Measurements from ENCODE around the gene TTC39B.

The TTC39B gene

DNA sequence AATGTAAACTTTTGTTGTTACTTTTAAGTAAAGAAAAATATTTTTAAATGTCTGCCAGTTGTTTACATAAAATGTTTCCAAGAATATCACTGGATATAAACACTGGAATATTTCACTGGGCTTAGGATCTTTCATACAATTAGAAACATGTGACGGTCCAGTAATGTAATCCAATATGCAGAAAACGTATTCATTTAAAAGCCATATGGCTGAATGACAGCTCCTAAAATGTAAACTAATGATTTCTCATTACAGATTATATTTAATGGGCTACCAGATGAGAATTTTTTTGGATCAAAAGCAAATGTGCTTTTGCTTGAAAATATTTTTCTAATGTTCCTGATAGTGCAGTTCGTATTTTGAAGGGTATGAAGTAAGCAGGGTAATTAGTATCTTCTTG lies 124.3 kb downstream of the TTC39B start:
- no peak for TF ChIP-seq ZNF626 (tag by site-specific recombination; IDR thresholded peaks at IDR 0.05)
- TF ChIP-seq HOXA7 (CRISPR knock-in tag; IDR thresholded peaks at IDR 0.05; ENCODE audit: borderline replicate concordance): no peak
- no peak for TF ChIP-seq SETDB1 (IDR thresholded peaks at IDR 0.05; ENCODE audit: insufficient read length, low read length)
- TF ChIP-seq ZNF843 (tag by site-specific recombination; IDR thresholded peaks at IDR 0.05): no peak
- no peak for TF ChIP-seq ZNF114 (tag by site-specific recombination; IDR thresholded peaks at IDR 0.05)
- TF ChIP-seq ZBTB21 (tag by site-specific recombination; IDR thresholded peaks at IDR 0.05): no peak
- no peak for TF ChIP-seq ZNF221 (tag by site-specific recombination; IDR thresholded peaks at IDR 0.05; ENCODE audit: borderline replicate concordance)
- TF ChIP-seq ZFHX2 (tag by site-specific recombination; conservative IDR thresholded peaks at IDR 0.05): no peak
- no peak for TF ChIP-seq ZNF155 (tag by site-specific recombination; IDR thresholded peaks at IDR 0.05)
- Histone ChIP-seq H3K4me3 (ENCODE audit: low read depth, low read length) (no peak overlapping the region), H3K27ac (ENCODE audit: extremely low read depth, low read depth, low read length) (no peak overlapping the region), H3K36me3 (ENCODE audit: control insufficient read depth in 2 of 2, insufficient read depth in 1 of 2, low read length in 2 of 2) (peaks cover 0 to 9% of the 10 kb centered on the region in 2 experiments; a peak in 1 of 3 replicates), H3K9me3 (ENCODE audit: control insufficient read depth, insufficient read depth, low read depth, low read length) (no peaks in the 10 kb centered on the region), H3K4me1 (ENCODE audit: control insufficient read depth, insufficient read depth, low read length) (no peaks in the 10 kb centered on the region)
- ChIA-PET CTCF (interaction anchor here (0.9 to 1.6 kb wide), 2 partner anchors 48 to 49 kb away, joined by 3 to 4 read pairs; no protein-coding TSS in a partner anchor), POLR2A (no interaction called here)

- Histone ChIP-seq H3K4me3 (ENCODE audit: low read depth, low read length) (no peak overlapping the region), H3K36me3 (ENCODE audit: control insufficient read depth in 2 of 2, insufficient read depth in 1 of 2, low read length in 2 of 2) (peaks cover 0 to 4% of the 10 kb centered on the region in 2 experiments; a peak in 1 of 3 replicates), H3K9me3 (ENCODE audit: control insufficient read depth, insufficient read depth, low read depth, low read length) (no peaks in the 10 kb centered on the region), H3K27ac (ENCODE audit: extremely low read depth, low read depth, low read length) (no peak overlapping the region), H3K4me1 (ENCODE audit: control insufficient read depth, insufficient read depth, low read length) (no peaks in the 10 kb centered on the region)
- POLR2A ChIA-PET: no interaction called here
- CTCF ChIA-PET: interaction anchor here (0.6 to 1.6 kb wide), 2 partner anchors 47 to 1352 kb away, joined by 3 to 4 read pairs; no protein-coding TSS in a partner anchor
- TF ChIP-seq HOXC10 (CRISPR knock-in tag; IDR thresholded peaks at IDR 0.05): no peak
- no peak for TF ChIP-seq ZNF670 (tag by site-specific recombination; IDR thresholded peaks at IDR 0.05; ENCODE audit: low read depth)
- no peak for TF ChIP-seq ZBTB48 (tag by site-specific recombination; IDR thresholded peaks at IDR 0.05)
- no peak for TF ChIP-seq KLF9 (tag by site-specific recombination; IDR thresholded peaks at IDR 0.05; ENCODE audit: low read depth)
- no peak for TF ChIP-seq ZNF544 (tag by site-specific recombination; IDR thresholded peaks at IDR 0.05)
- no peak for TF ChIP-seq ZNF785 (tag by site-specific recombination; IDR thresholded peaks at IDR 0.05)
- TF ChIP-seq, protein P1, sequence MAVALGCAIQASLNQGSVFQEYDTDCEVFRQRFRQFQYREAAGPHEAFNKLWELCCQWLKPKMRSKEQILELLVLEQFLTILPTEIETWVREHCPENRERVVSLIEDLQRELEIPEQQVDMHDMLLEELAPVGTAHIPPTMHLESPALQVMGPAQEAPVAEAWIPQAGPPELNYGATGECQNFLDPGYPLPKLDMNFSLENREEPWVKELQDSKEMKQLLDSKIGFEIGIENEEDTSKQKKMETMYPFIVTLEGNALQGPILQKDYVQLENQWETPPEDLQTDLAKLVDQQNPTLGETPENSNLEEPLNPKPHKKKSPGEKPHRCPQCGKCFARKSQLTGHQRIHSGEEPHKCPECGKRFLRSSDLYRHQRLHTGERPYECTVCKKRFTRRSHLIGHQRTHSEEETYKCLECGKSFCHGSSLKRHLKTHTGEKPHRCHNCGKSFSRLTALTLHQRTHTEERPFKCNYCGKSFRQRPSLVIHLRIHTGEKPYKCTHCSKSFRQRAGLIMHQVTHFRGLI (tag by site-specific recombination; IDR thresholded peaks at IDR 0.05): no peak
- TF ChIP-seq GLI2 (tag by site-specific recombination; IDR thresholded peaks at IDR 0.05; ENCODE audit: borderline replicate concordance, low read depth): no peak
- TF ChIP-seq PRDM10 (tag by site-specific recombination; IDR thresholded peaks at IDR 0.05): no peak
- TF ChIP-seq GLI4 (tag by site-specific recombination; IDR thresholded peaks at IDR 0.05): no peak
- TF ChIP-seq ZNF350 (tag by site-specific recombination; IDR thresholded peaks at IDR 0.05): no peak
- TF ChIP-seq, protein P2, sequence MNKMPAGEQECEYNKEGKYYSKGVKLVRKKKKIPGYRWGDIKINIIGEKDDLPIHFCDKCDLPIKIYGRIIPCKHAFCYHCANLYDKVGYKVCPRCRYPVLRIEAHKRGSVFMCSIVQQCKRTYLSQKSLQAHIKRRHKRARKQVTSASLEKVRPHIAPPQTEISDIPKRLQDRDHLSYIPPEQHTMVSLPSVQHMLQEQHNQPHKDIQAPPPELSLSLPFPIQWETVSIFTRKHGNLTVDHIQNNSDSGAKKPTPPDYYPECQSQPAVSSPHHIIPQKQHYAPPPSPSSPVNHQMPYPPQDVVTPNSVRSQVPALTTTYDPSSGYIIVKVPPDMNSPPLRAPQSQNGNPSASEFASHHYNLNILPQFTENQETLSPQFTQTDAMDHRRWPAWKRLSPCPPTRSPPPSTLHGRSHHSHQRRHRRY (tag by site-specific recombination; IDR thresholded peaks at IDR 0.05): no peak
- no peak for TF ChIP-seq ZNF621 (tag by site-specific recombination; IDR thresholded peaks at IDR 0.05)
- no peak for TF ChIP-seq ATF2 (tag by site-specific recombination; IDR thresholded peaks at IDR 0.05; ENCODE audit: low read depth)
- TF ChIP-seq ZNF223 (tag by site-specific recombination; IDR thresholded peaks at IDR 0.05): no peak
- no peak for TF ChIP-seq ZNF610 (tag by site-specific recombination; IDR thresholded peaks at IDR 0.05; ENCODE audit: borderline replicate concordance)
- TF ChIP-seq ZNF292 (tag by site-specific recombination; IDR thresholded peaks at IDR 0.05; ENCODE audit: borderline replicate concordance, low read depth): no peak
These were observed 124.9 kb downstream of the TTC39B start for GRCh38 chr9:15182101-15182551.
